B cell (primary cell): ENCODE measurements around the gene CALM1. TPM values are rescaled to one million over a fixed set of nuclear protein-coding genes. Genes with fewer than 3 reads are reported as not detected.

Experiments used
- ATAC-seq: fragments of 200-7000 bp; cut with Tn5 transposase; one replicate; pipeline ENCODE4 v1.10.0; 2021; ENCODE audit warnings: low read depth, mild to moderate bottlenecking, moderate number of reproducible peaks, moderate library complexity
- CTCF ChIA-PET: fragments of 350-600 bp; sonication (Branson Sonifier 250); formaldehyde crosslinking; loops from one replicate; lab custom pipeline; 2021; ENCODE audit warnings: antibody characterized with exemption, inconsistent platforms; lab: Charles Lee
- POLR2A ChIA-PET: fragments of 350-600 bp; sonication (Branson Sonifier 250); formaldehyde crosslinking; loops from one replicate; lab custom pipeline; 2021; ENCODE audit warnings: antibody characterized with exemption; lab: Charles Lee
- DNase-seq: peaks from one replicate; pipeline ENCODE4 v3.0.0; 2013
- H2AFZ ChIP-seq: 2 replicates; pipeline ENCODE4 v1.6.1; 2012; ENCODE audit warnings: mild to moderate bottlenecking, low read depth, low read length; ENCODE audit not compliant: insufficient read depth, poor library complexity, severe bottlenecking
- H3K27ac ChIP-seq, 2 donors: 1 replicate in 1 of 2; 2 replicates in 1 of 2; pipeline ENCODE4 v1.5.1; 2012 to 2013; ENCODE audit warnings: low read length in 2 of 2, mild to moderate bottlenecking in 2 of 2, moderate library complexity in 1 of 2
- H3K27me3 ChIP-seq, 4 experiments: fragments of 200-600 bp in 1 of 4; sonication (generic) in 1 of 4; replicated peaks in 1 of 4; 1 replicate in 2 of 4; 2 replicates in 2 of 4; pipeline versions ENCODE4 v1.6.1 to v1.7.0; 2013 to 2016; ENCODE audit warnings: low read length in 3 of 4, mild to moderate bottlenecking in 2 of 4, mixed read lengths in 1 of 4, moderate library complexity in 1 of 4; ENCODE audit not compliant: insufficient read depth in 4 of 4, control insufficient read depth in 3 of 4; ENCODE audit errors: control extremely low read depth in 1 of 4
- H3K36me3 ChIP-seq, 2 experiments: replicated peaks in 1 of 2; 1 replicate in 1 of 2; 2 replicates in 1 of 2; pipeline versions ENCODE4 v1.6.1 to v1.7.1; 2013; ENCODE audit warnings: low read length in 1 of 2; ENCODE audit not compliant: insufficient read depth in 2 of 2, control insufficient read depth in 1 of 2; ENCODE audit errors: control extremely low read depth in 1 of 2, extremely low read depth in 1 of 2
- H3K4me1 ChIP-seq, 2 donors: fragments of 200-600 bp in 1 of 2; sonication (generic) in 1 of 2; 1 replicate in 1 of 2; 2 replicates in 1 of 2; pipeline versions ENCODE4 v1.5.1 to v1.6.1; 2013 to 2017; ENCODE audit warnings: low read length in 2 of 2; ENCODE audit not compliant: control insufficient read depth in 2 of 2, insufficient read depth in 2 of 2
- H3K4me2 ChIP-seq: replicated peaks from 2 replicates; pipeline ENCODE3; 2012; ENCODE audit warnings: mild to moderate bottlenecking, low read depth, low read length; ENCODE audit not compliant: poor library complexity, severe bottlenecking
- H3K4me3 ChIP-seq, 5 experiments: fragments of 200-600 bp in 1 of 5; sonication (generic) in 1 of 5; 1 replicate in 3 of 5; 2 replicates in 2 of 5; pipeline versions ENCODE4 v1.5.1 to v1.7.0; 2011 to 2016; ENCODE audit warnings: low read length in 4 of 5, mild to moderate bottlenecking in 4 of 5, low read depth in 2 of 5, control low read depth in 1 of 5, moderate library complexity in 1 of 5; ENCODE audit not compliant: insufficient read depth in 1 of 5; ENCODE audit errors: control extremely low read depth in 1 of 5, extremely low read depth in 1 of 5
- H3K79me2 ChIP-seq: fragments of 200-600 bp; sonication (generic); one replicate; pipeline ENCODE4 v1.6.0; 2016; ENCODE audit warnings: low read length; ENCODE audit not compliant: control insufficient read depth, insufficient read depth
- H3K9ac ChIP-seq: fragments of 200-600 bp; sonication (generic); 2 replicates; pipeline ENCODE4 v1.6.1; 2017; ENCODE audit warnings: mild to moderate bottlenecking, low read length, moderate library complexity
- H3K9me3 ChIP-seq, 3 donors: one replicate each; pipeline versions ENCODE4 v1.6.1 to v1.7.1; 2013; ENCODE audit warnings: low read length in 2 of 3; ENCODE audit not compliant: control insufficient read depth in 2 of 3, insufficient read depth in 1 of 3; ENCODE audit errors: control extremely low read depth in 1 of 3
- H4K20me1 ChIP-seq: 2 replicates; pipeline ENCODE4 v1.6.0; 2012; ENCODE audit warnings: mild to moderate bottlenecking, low read length; ENCODE audit not compliant: insufficient read depth, control insufficient read depth, poor library complexity, severe bottlenecking
- H3K27ac Mint-ChIP-seq: one replicate; pipeline ENCODE4 v1.8.0; 2021; ENCODE audit warnings: mixed read lengths
- H3K27me3 Mint-ChIP-seq: one replicate; pipeline ENCODE4 v1.8.0; 2021; ENCODE audit warnings: mixed read lengths
- H3K4me1 Mint-ChIP-seq: one replicate; pipeline ENCODE4 v1.8.0; 2021; ENCODE audit warnings: mixed read lengths
- H3K4me3 Mint-ChIP-seq: one replicate; pipeline ENCODE4 v1.8.0; 2021; ENCODE audit warnings: mixed read lengths
- H3K9me3 Mint-ChIP-seq: one replicate; pipeline ENCODE4 v1.8.0; 2022; ENCODE audit warnings: mixed read lengths; ENCODE audit not compliant: insufficient read depth
- EZH2 ChIP-seq: IDR thresholded peaks from 2 replicates; pipeline ENCODE4 v1.6.1; 2012; ENCODE audit warnings: borderline replicate concordance, low read depth, mild to moderate bottlenecking, moderate library complexity, low read length; ENCODE audit not compliant: insufficient read depth, poor library complexity, severe bottlenecking
- WGBS: methylation state at CpG from one replicate; pipeline ENCODE4 v1.1.5; 2013; ENCODE audit warnings: missing lambda C conversion rate; ENCODE audit not compliant: insufficient coverage; 5-methylcytosine and 5-hydroxymethylcytosine counted together
- intact Hi-C: fragments of 100-400 bp; cut with micrococcal nuclease; formaldehyde crosslinking; loops from one replicate; pipeline ENCODE4 v1.10.0; 2022
- polyA plus RNA-seq: library from polyadenylated mRNA; depleted of rRNA; stranded (reverse); fragments of >200 nt; gene quantifications from 2 replicates; pipeline ENCODE4 v1.2.3, GENCODE V29; 2012
- total RNA-seq, 2 donors: library from RNA; stranded (reverse); fragments of 120-200 nt in 1 of 2; gene quantifications; 1 replicate in 1 of 2; 2 replicates in 1 of 2; pipeline versions ENCODE4 v1.2.3 to v1.2.4, GENCODE V29; 2013 to 2022
- TF ChIP-seq, protein P1 (sequence below): fragments of 200-600 bp; IDR thresholded peaks from one replicate; pipeline ENCODE4 v1.8.0; 2022; ENCODE audit warnings: antibody characterized with exemption, mild to moderate bottlenecking

Gene CALM1
- total and polyA plus RNA-seq, 2 donors (not counting 1 experiment from before 2014, with no cell fraction given) = 264 to 267 TPM

DNA sequence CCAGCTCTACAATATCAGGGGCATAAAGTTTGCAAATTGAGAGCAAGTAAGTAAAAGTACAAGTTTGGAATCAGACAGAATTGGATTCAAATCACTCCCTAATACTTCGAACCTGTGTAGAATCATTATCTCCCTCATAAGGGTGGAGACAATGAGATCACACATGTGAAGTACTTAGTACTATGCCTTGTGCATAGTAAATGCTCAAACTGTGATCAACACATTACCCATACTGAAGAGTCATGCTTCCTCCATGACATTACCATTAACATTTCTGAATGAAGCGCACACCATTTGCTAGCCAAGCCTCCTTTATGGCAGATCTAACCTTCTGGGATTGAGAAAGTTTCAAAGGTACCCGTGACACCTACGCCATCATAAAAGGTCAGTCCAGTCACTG lies 38.5 kb upstream of the CALM1 start:
- H3K27me3 Mint-ChIP-seq = peaks cover 38% of the 10 kb centered on the region
- no peak overlapping the region for H3K9ac ChIP-seq
- no peaks in the 10 kb centered on the region for H3K4me1 ChIP-seq
- H3K27ac Mint-ChIP-seq = no peak overlapping the region
- H3K4me2 ChIP-seq = no peak overlapping the region
- POLR2A ChIA-PET = no interaction called here
- H3K79me2 ChIP-seq = no peaks in the 10 kb centered on the region
- H3K4me3 Mint-ChIP-seq = no peak overlapping the region
- H3K27ac ChIP-seq = no peak overlapping the region
- H3K27me3 ChIP-seq = peaks cover 0 to 8% (median 0%) of the 10 kb centered on the region in 4 experiments
- no peak overlapping the region for H3K4me3 ChIP-seq
- H3K4me1 Mint-ChIP-seq = no peaks in the 10 kb centered on the region
- no peak overlapping the region for H2AFZ ChIP-seq
- CTCF ChIA-PET = no interaction called here
- ATAC-seq (no peak), DNase-seq (no peak)
- 100% methylated on average over 3 of the region's 4 CpGs for WGBS
- H3K9me3 Mint-ChIP-seq = no peaks in the 10 kb centered on the region
- no peaks in the 10 kb centered on the region for H3K9me3 ChIP-seq
- H4K20me1 ChIP-seq = no peaks in the 10 kb centered on the region
- TF ChIP-seq, protein P1, sequence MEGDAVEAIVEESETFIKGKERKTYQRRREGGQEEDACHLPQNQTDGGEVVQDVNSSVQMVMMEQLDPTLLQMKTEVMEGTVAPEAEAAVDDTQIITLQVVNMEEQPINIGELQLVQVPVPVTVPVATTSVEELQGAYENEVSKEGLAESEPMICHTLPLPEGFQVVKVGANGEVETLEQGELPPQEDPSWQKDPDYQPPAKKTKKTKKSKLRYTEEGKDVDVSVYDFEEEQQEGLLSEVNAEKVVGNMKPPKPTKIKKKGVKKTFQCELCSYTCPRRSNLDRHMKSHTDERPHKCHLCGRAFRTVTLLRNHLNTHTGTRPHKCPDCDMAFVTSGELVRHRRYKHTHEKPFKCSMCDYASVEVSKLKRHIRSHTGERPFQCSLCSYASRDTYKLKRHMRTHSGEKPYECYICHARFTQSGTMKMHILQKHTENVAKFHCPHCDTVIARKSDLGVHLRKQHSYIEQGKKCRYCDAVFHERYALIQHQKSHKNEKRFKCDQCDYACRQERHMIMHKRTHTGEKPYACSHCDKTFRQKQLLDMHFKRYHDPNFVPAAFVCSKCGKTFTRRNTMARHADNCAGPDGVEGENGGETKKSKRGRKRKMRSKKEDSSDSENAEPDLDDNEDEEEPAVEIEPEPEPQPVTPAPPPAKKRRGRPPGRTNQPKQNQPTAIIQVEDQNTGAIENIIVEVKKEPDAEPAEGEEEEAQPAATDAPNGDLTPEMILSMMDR = no peak
- TF ChIP-seq EZH2 = no peak
- intact Hi-C loops = no loop called here
- no peaks in the 10 kb centered on the region for H3K36me3 ChIP-seq

DNA sequence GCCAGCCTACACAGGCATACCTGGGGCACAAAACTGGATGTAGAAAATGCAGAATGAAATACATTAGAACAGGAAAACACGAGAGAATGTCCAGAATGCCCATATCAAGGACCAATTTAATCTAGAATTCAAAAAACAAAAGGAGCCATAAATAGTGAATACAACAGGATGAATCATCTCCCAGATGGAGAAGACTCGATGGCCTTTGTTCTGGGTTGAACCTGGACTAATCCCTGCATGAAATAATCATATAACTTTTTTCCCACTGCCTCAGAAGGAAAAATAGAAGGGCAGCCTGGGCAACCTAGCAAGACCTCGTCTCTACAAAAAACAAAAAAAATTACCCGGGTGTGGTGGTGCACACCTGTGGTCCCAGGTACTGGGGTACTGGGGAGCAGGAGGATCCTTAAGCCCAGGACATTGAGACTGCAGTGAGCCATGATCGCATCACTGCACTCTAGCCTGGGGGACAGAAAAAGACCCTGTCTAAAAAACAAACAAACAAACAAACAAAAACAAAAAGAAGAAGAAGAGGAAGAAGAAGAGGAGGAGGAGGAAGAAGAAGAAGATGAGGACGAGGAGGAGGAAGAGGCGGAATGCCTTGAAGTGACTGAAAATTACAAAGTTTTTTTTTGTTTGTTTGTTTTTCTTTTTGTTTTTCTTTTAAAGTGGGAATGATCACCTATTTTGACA lies 34.8 kb upstream of the CALM1 start:
- Histone ChIP-seq H3K4me3 (no peak overlapping the region), H2AFZ (no peak overlapping the region), H3K4me2 (no peak overlapping the region), H3K4me1 (no peaks in the 10 kb centered on the region), H4K20me1 (no peaks in the 10 kb centered on the region), H3K36me3 (no peaks in the 10 kb centered on the region), H3K9me3 (no peaks in the 10 kb centered on the region), H3K27ac (no peak overlapping the region), H3K79me2 (no peaks in the 10 kb centered on the region), H3K9ac (no peak overlapping the region), H3K27me3 (peaks cover 0 to 3% (median 0%) of the 10 kb centered on the region in 4 experiments)
- no peak for DNase-seq
- Mint-ChIP-seq H3K9me3 (no peaks in the 10 kb centered on the region), H3K4me3 (no peak overlapping the region), H3K4me1 (no peaks in the 10 kb centered on the region), H3K27me3 (peaks cover 32% of the 10 kb centered on the region), H3K27ac (no peak overlapping the region)
- WGBS = 92% methylated on average over 2 of the region's 7 CpGs
- intact Hi-C loops = no loop called here
- POLR2A ChIA-PET = no interaction called here
- ATAC-seq = no peak
- TF ChIP-seq, protein P1 = no peak
- no peak for TF ChIP-seq EZH2
- CTCF ChIA-PET = no interaction called here
